Measurements from ENCODE around the gene CD19. TPM values are rescaled to one million over a fixed set of nuclear protein-coding genes. Genes with fewer than 3 reads are reported as not detected.
"Not testable (repeated sequence)": the region's sequence is repeated elsewhere in the genome, so short reads cannot be mapped to it uniquely, and the experiment has no call there.

CD19 gene
- total and polyA plus RNA-seq, 3 donors from 2014 or later: 2.0 to 7.7 (median 4.3) TPM

DNA sequence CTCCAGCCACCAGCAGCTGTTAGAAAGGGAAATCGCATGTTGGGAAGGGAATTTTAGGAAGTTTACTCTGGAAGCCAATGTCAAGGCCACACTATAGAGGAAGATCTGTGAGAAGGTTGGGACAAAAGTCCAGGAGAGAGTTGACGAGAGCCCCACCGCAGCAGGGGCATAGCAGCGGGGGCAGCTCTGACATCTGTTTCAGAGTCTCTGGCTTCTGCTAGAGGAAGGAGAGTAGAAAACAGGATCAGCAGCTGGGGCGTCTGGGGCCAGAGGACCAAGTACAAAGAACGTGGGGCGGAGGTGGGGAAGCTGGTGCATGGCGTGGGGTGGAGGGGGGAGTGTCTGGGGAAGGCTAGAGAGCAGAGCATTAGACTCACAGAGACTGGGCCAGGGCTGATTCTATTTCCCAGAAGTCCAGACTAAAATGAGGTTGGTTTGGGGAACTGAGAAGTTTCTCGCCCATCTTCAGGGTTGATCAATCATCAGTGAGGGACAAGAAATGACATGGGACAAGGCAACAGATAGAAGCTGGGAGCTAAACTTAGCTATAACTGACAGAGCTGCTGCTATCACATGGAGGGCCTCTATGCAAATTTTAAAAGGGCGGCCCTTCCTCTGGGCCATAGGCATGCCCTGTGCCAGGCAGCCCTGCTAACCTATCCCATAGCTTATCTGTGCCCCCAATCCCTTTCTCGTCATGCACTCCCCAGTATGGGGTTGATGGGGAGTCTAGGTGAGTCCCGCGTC lies 7.9 kb upstream of the CD19 start:
- Histone ChIP-seq H3K27me3 (no peaks in the 10 kb centered on the region), H3K36me3 (ENCODE audit: low read depth, missing control alignments) (no peaks in the 10 kb centered on the region), H3K27ac (no peak overlapping the region), H3K4me3 (peak overlapping the region in 1 of 2 donors; percentile 70), H3K4me1 (peaks cover 13% of the 10 kb centered on the region), H3K9me3 (no peaks in the 10 kb centered on the region)
- intact Hi-C loops (cut with DNase I; ENCODE audit: low total_unique reads): no loop called here
- 43 to 45% methylated on average over 12 of the region's 13 CpGs for WGBS, 2 donors
- TF ChIP-seq, protein P1, sequence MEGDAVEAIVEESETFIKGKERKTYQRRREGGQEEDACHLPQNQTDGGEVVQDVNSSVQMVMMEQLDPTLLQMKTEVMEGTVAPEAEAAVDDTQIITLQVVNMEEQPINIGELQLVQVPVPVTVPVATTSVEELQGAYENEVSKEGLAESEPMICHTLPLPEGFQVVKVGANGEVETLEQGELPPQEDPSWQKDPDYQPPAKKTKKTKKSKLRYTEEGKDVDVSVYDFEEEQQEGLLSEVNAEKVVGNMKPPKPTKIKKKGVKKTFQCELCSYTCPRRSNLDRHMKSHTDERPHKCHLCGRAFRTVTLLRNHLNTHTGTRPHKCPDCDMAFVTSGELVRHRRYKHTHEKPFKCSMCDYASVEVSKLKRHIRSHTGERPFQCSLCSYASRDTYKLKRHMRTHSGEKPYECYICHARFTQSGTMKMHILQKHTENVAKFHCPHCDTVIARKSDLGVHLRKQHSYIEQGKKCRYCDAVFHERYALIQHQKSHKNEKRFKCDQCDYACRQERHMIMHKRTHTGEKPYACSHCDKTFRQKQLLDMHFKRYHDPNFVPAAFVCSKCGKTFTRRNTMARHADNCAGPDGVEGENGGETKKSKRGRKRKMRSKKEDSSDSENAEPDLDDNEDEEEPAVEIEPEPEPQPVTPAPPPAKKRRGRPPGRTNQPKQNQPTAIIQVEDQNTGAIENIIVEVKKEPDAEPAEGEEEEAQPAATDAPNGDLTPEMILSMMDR (IDR thresholded peaks at IDR 0.05): no peak
- DNase-seq: peak; percentile 30

DNA sequence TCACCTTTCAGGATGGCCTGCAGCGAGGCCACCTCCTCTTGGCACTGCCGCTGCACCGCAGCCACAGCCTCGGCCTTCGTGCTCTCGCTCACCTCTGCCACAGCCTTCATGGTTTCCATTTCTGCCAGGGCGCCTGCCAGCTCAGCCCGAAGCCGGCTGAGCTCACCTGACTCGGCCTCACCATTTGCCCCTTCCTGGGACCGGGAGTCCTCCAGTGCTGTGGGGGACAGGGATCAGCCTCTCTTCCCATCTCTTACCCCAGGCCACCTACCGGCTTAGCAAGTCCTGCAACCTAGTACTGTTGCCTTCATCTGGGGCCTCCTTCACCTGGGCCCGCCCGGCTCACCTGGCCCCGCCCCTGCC lies 7.4 kb upstream of the CD19 start:
- TF ChIP-seq, protein P1 (IDR thresholded peaks at IDR 0.05): no peak
- TF ChIP-seq POLR2A (IDR thresholded peaks at IDR 0.05): no peak
- Histone ChIP-seq H3K4me1 (peaks cover 13% of the 10 kb centered on the region), H3K9me3 (no peaks in the 10 kb centered on the region), H3K27me3 (no peaks in the 10 kb centered on the region), H3K27ac (peak overlapping the region; percentile 66 to 97), H3K4me3 (peak overlapping the region; percentile 70 to 90), H3K36me3 (ENCODE audit: low read depth, missing control alignments) (no peaks in the 10 kb centered on the region)
- WGBS, 2 donors: 7 to 33% methylated on average over 3 to 15 of the region's 15 CpGs
- DNase-seq: no peak
- intact Hi-C loops (cut with DNase I; ENCODE audit: low total_unique reads): no loop called here

DNA sequence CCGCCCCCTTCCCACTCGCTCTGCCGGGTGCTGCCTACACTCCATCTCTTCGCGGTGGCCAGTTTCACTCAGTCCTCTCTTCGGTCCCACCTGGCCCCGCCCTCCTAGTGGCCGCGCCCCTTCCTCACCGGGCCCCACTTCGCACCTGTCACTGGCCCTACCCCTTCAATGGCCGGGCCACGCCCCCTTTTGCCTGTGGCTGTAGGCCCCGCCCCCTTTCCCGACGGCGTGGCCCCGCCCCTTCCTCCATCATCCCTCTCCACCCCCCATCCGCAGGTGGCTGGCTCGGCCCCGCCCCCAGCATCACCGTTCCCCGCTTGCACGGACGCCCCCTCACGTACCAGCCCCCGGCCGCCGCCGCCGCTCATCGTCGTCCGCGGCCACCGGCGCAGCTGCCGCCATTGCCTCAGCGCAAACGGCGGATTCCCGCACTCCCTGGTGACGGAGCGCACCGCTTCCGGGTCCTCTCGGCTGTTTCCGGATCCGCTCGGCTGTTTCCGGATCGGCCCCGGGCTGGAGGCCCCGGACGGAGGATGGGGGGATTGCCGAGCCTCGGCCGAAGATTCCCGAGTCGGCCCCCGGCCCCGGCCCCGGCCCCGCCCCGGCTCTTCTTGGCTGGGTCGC lies 6.9 kb upstream of the CD19 start, which contains the start of gene RABEP2:
Gene RABEP2 (minus strand): TSS at position 477 of the 624 bp plus-strand sequence. CDS start 75 bp downstream, at position 402.
- intact Hi-C loops (cut with DNase I; ENCODE audit: low total_unique reads): no loop called here
- TF ChIP-seq, protein P1 (IDR thresholded peaks at IDR 0.05): no peak
- no peak for TF ChIP-seq POLR2A (IDR thresholded peaks at IDR 0.05)
- Histone ChIP-seq H3K4me1 (peaks cover 13% of the 10 kb centered on the region), H3K36me3 (ENCODE audit: low read depth, missing control alignments) (no peaks in the 10 kb centered on the region), H3K9me3 (no peaks in the 10 kb centered on the region), H3K4me3 (peak within 1 kb of the TSS; percentile 70 to 90), H3K27me3 (no peaks in the 10 kb centered on the region), H3K27ac (peak within 1 kb of the TSS; percentile 66 to 97)
- peak; percentile 95 for DNase-seq
- 0 to 1% methylated on average over 18 to 63 of the region's 66 CpGs for WGBS, 2 donors

DNA sequence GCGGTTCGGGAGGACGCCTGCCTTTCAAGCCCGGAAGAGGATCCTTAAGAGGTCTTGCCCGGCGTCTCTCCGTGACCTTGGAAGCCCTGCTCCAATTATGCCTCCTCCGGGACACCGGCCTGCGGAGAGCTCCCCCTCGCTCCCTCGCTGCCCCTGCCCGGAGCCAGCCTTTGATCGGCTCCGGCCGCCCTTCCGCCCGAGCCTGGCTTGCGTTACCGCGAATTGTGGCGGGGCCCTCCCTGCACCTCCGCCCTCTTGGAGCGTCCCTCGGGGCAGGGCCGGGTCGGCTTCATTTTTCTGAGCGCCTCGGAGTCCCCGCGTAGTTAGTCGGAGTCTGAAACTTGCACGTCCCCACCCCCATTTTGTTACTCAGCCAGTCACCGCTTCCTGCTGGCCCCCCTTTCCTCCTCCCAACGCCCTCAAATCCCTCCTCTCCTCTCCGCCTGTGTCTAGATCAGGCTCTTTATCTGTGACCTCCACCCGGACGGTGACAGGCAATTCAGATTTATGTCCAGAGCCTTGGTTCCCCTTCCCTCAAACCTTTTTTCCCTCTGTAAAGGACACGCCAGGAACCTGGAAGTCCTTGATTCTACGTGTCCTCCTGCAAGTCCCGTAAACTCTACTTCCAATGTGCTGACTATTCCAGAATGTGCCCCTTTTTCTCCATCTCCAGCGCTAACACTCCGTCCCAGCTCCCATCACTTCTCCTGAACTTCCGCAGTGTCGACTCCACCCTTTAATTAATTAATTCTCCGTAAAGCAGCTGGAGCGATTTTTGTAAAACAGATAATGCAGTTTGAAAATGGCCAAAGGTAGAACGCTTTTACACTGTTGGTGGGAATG lies 6.2 kb upstream of the CD19 start:
- TF ChIP-seq POLR2A (IDR thresholded peaks at IDR 0.05): no peak
- TF ChIP-seq, protein P1 (IDR thresholded peaks at IDR 0.05): no peak
- 0 to 1% methylated on average over 39 to 48 of the region's 48 CpGs for WGBS, 2 donors
- Histone ChIP-seq H3K4me1 (peaks cover 13% of the 10 kb centered on the region), H3K9me3 (no peaks in the 10 kb centered on the region), H3K4me3 (peak overlapping the region; percentile 70 to 90), H3K27me3 (no peaks in the 10 kb centered on the region), H3K36me3 (ENCODE audit: low read depth, missing control alignments) (no peaks in the 10 kb centered on the region), H3K27ac (peak overlapping the region; percentile 66 to 97)
- intact Hi-C loops (cut with DNase I; ENCODE audit: low total_unique reads): no loop called here
- peak; percentile 80 for DNase-seq

DNA sequence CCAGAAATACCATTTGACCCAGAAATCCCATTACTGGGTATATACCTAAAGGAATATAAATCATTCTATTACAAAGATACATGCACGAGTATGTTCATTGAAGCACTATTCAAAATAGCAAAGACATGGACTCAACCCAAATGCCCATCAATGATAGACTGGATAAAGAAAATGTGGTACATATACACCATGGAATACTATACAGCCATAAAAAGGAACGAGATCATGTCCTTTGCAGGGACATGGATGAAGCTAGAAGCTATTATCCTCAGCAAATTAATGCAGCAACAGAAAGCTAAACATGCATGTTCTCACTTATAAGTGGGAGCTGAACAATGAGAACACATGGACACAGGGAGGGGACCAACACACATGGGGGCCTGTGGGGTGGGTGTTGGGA lies 5.5 kb upstream of the CD19 start:
- H3K27me3 ChIP-seq; H3K36me3 ChIP-seq (ENCODE audit: low read depth, missing control alignments); intact Hi-C loops (cut with DNase I; ENCODE audit: low total_unique reads); DNase-seq; H3K9me3 ChIP-seq: not testable (repeated sequence)
- peak overlapping the region; percentile 66 to 97 for H3K27ac ChIP-seq
- peaks cover 13% of the 10 kb centered on the region for H3K4me1 ChIP-seq
- H3K4me3 ChIP-seq: peak overlapping the region in 1 of 2 donors; percentile 70
- WGBS, 2 donors: 51 to 58% methylated on average over 2 of the region's 2 CpGs
